K562 (cell line): Measurements from ENCODE around the gene FGGY. TPM values are rescaled to one million over a fixed set of nuclear protein-coding genes. Genes with fewer than 3 reads are reported as not detected.

Experiments used
- ATAC-seq: fragments of 200-7000 bp; cut with Tn5 transposase; 3 replicates; pipeline ENCODE4 v1.9.1; 2020; ENCODE audit warnings: moderate library complexity
- BruUV-seq: library from RNA; stranded (reverse); fragments of 400-500 nt; replicated peaks from 2 replicates; lab custom pipeline; 2021; lab: Mats Ljungman, UMichigan
- CTCF ChIA-PET: fragments of 300-600 bp; formaldehyde crosslinking; extraction: SDS; loops from one replicate; lab custom pipeline; 2021; ENCODE audit warnings: low intra/inter-chr PET ratio; lab: Yijun Ruan, JAX
- POLR2A ChIA-PET: fragments of 300-600, 350-650 bp; sonication (Branson Sonifier 250); formaldehyde crosslinking; extraction: SDS; loops from one replicate; lab custom pipeline; 2021; ENCODE audit warnings: antibody characterized with exemption, inconsistent platforms; lab: Yijun Ruan, JAX
- DNase-seq, 4 experiments: peaks; one replicate each; pipeline versions ENCODE4 v3.0.0 to v3.0.0-alpha.2; 2011 to 2018; ENCODE audit warnings: low spot score in 3 of 4, mixed read lengths in 3 of 4; ENCODE audit errors: extremely low read depth in 1 of 4
- FAIRE-seq: peaks from 2 replicates; lab custom pipeline; 2011; peaks lifted over from hg19 to GRCh38; lab: Jason Lieb, UNC
- H2AFZ ChIP-seq: 2 replicates; pipeline ENCODE4 v1.6.0; 2011; ENCODE audit warnings: low read depth, low read length, control low read depth, inconsistent platforms
- H3K27ac ChIP-seq: fragments of 200-600 bp; 3 replicates; pipeline ENCODE4 v1.8.0; 2011; ENCODE audit warnings: low read depth, mild to moderate bottlenecking, control low read depth, inconsistent platforms, low read length, moderate library complexity, mixed read lengths; ENCODE audit errors: extremely low read depth
- H3K27me3 ChIP-seq, 2 experiments: fragments of 300-600 bp in 1 of 2; 2 replicates in 1 of 2; 3 replicates in 1 of 2; pipeline versions ENCODE4 v1.6.0 to v1.8.0; 2011; ENCODE audit warnings: inconsistent platforms in 2 of 2, low read length in 2 of 2, mild to moderate bottlenecking in 1 of 2, mixed read lengths in 1 of 2, moderate library complexity in 1 of 2; ENCODE audit not compliant: control insufficient read depth in 2 of 2, insufficient read depth in 2 of 2
- H3K36me3 ChIP-seq: fragments of 300-600 bp; 3 replicates; pipeline ENCODE4 v1.8.0; 2011; ENCODE audit warnings: mild to moderate bottlenecking, low read length, inconsistent platforms; ENCODE audit not compliant: control insufficient read depth, insufficient read depth
- H3K4me1 ChIP-seq, 2 experiments: fragments of 200-600 bp in 1 of 2; replicated peaks in 1 of 2; 2 replicates in 1 of 2; 3 replicates in 1 of 2; pipeline versions ENCODE4 v1.5.1 to v1.8.0; 2011; ENCODE audit warnings: inconsistent platforms in 2 of 2, low read length in 2 of 2, mild to moderate bottlenecking in 1 of 2, mixed read lengths in 1 of 2, moderate library complexity in 1 of 2; ENCODE audit not compliant: control insufficient read depth in 2 of 2, insufficient read depth in 2 of 2
- H3K4me2 ChIP-seq: 2 replicates; pipeline ENCODE4 v1.6.1; 2011; ENCODE audit warnings: low read length, control low read depth, inconsistent platforms, mixed read lengths; ENCODE audit not compliant: insufficient read depth
- H3K4me3 ChIP-seq: fragments of 200-600 bp; sonication (generic), shearing (Covaris generic); 2 replicates; pipeline ENCODE4 v1.5.1; 2016; ENCODE audit warnings: control low read depth, inconsistent platforms
- H3K79me2 ChIP-seq: fragments of 200-600 bp; 3 replicates; pipeline ENCODE4 v1.8.0; 2011; ENCODE audit warnings: low read length, inconsistent platforms; ENCODE audit not compliant: control insufficient read depth, insufficient read depth
- H3K9ac ChIP-seq, 2 experiments: 2 replicates each; pipeline versions ENCODE4 v1.6.0 to v1.6.1; 2011; ENCODE audit warnings: low read depth in 2 of 2, low read length in 2 of 2, control low read depth in 1 of 2, inconsistent platforms in 1 of 2, mild to moderate bottlenecking in 1 of 2, mixed read lengths in 1 of 2; ENCODE audit not compliant: insufficient read depth in 1 of 2
- H3K9me1 ChIP-seq: one replicate; pipeline ENCODE4 v1.6.0; 2011; ENCODE audit warnings: inconsistent platforms, mild to moderate bottlenecking, low read length, moderate library complexity; ENCODE audit not compliant: control insufficient read depth, insufficient read depth
- H3K9me3 ChIP-seq: replicated peaks from 2 replicates; pipeline ENCODE4 v1.5.1; 2011; ENCODE audit warnings: low read depth, low read length, inconsistent platforms; ENCODE audit not compliant: control insufficient read depth, insufficient read depth
- H4K20me1 ChIP-seq: replicated peaks from 2 replicates; pipeline ENCODE4 v1.6.1; 2011; ENCODE audit warnings: low read length, inconsistent platforms, mixed read lengths; ENCODE audit not compliant: control insufficient read depth, insufficient read depth
- CBX8 ChIP-seq: fragments of 200-600 bp; sonication (generic); IDR thresholded peaks from 2 replicates; pipeline ENCODE4 v1.6.1; 2012; ENCODE audit warnings: borderline replicate concordance, mixed run types, low read depth, mild to moderate bottlenecking, moderate library complexity, mixed read lengths, low read length, control low read depth, inconsistent platforms; ENCODE audit not compliant: poor library complexity, severe bottlenecking; ENCODE audit errors: extremely low read depth
- FIP1L1 ChIP-seq: fragments of 200-400 bp; formaldehyde crosslinking; IDR thresholded peaks from 2 replicates; pipeline ENCODE4 v1.6.1; 2018; ENCODE audit warnings: mild to moderate bottlenecking, low read depth, low read length; ENCODE audit not compliant: poor library complexity, severe bottlenecking
- HDAC3 ChIP-seq: fragments of 450-650 bp; IDR thresholded peaks from 2 replicates; pipeline ENCODE4 v1.6.1; 2018; ENCODE audit warnings: borderline replicate concordance, mild to moderate bottlenecking, moderate library complexity; ENCODE audit not compliant: partially characterized antibody
- SLC30A9 ChIP-seq: fragments of 250-450 bp; sonication (Bioruptor Pico); IDR thresholded peaks from 2 replicates; pipeline ENCODE4 v1.8.0; 2022; ENCODE audit warnings: mild to moderate bottlenecking, moderate library complexity
- SUPT5H ChIP-seq: fragments of 450-650 bp; IDR thresholded peaks from 2 replicates; pipeline ENCODE4 v1.6.1; 2016
- in situ Hi-C: fragments of 300-500 bp; cut with MboI; formaldehyde crosslinking; loops from 4 replicates; pipeline ENCODE4 v1.15.0; 2018; ENCODE audit warnings: inconsistent platforms, mixed read lengths
- intact Hi-C: fragments of 100-400 bp; cut with micrococcal nuclease; formaldehyde crosslinking; loops from 2 replicates; pipeline ENCODE4 v1.14.2; 2022
- polyA plus RNA-seq, 8 experiments: library from polyadenylated mRNA; depleted of rRNA in 4 of 8; stranded (reverse) in 5 of 8; unstranded in 3 of 8; fragments of >200 nt; fragmentation: Nextera tagmentation in 2 of 8; fragmentation: Illumina TruSeq in 1 of 8; extraction: Ambion mirVana in 2 of 8; extraction: Trizol in 1 of 8; gene quantifications; 2 replicates each; pipeline versions ENCODE4 v1.2.1 to v1.2.3, GENCODE V29; 2011 to 2014; ENCODE audit warnings: inconsistent platforms in 1 of 8, missing spikeins in 1 of 8
- total RNA-seq, 7 experiments: library from RNA; depleted of rRNA in 6 of 7; stranded (reverse); fragments of >200 nt in 6 of 7; fragmentation: Illumina TruSeq in 2 of 7; extraction: Trizol in 2 of 7; gene quantifications; 2 replicates each; pipeline versions ENCODE4 v1.2.1 to v1.2.3, GENCODE V29; 2011 to 2021; ENCODE audit warnings: low replicate concordance in 1 of 7
- TF ChIP-seq, protein P1 (sequence below): IDR thresholded peaks from 2 replicates; pipeline ENCODE4 v1.6.1; 2011; ENCODE audit warnings: borderline replicate concordance, low read depth, mild to moderate bottlenecking, moderate library complexity, low read length; ENCODE audit not compliant: insufficient read depth, poor library complexity, severe bottlenecking
- TF ChIP-seq, protein P2 (sequence below): fragments of 200-400 bp; formaldehyde crosslinking; IDR thresholded peaks from 2 replicates; pipeline ENCODE4 v1.6.1; 2017; ENCODE audit warnings: mild to moderate bottlenecking, low read depth, low read length, moderate library complexity
- TF ChIP-seq, protein P3 (sequence below): fragments of 450-650 bp; IDR thresholded peaks from 2 replicates; pipeline ENCODE4 v1.6.1; 2016; ENCODE audit warnings: missing biosample characterization, missing genetic modification characterization

Gene FGGY
- total and polyA plus RNA-seq, 9 of the 15 experiments (the other 6 are each of a cell fraction or from before 2014, with no cell fraction given): 9.7 to 19.2 (median 12.6) TPM

DNA sequence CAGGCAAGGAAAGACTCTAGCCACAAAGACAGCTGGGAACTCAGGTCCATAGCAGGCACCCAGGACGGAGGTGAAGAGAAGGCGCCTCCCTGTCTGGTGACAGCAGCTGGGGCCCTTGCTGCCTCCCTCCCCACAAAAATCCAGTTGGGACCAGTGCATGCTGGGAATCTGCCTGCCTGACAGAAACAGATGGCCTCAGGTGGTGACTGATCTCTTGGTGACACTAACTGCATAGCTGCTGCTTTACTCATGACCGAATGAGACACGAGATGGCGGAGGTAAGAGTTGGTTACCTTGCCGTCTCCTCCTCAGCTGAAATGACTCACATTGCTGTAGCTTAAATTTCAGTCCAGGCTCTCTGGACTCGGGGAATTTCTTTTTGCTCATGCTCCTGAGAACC is 130.3 kb downstream of the FGGY start (continued):
- TF ChIP-seq SLC30A9 (CRISPR knock-in tag): no peak
- TF ChIP-seq, protein P1, sequence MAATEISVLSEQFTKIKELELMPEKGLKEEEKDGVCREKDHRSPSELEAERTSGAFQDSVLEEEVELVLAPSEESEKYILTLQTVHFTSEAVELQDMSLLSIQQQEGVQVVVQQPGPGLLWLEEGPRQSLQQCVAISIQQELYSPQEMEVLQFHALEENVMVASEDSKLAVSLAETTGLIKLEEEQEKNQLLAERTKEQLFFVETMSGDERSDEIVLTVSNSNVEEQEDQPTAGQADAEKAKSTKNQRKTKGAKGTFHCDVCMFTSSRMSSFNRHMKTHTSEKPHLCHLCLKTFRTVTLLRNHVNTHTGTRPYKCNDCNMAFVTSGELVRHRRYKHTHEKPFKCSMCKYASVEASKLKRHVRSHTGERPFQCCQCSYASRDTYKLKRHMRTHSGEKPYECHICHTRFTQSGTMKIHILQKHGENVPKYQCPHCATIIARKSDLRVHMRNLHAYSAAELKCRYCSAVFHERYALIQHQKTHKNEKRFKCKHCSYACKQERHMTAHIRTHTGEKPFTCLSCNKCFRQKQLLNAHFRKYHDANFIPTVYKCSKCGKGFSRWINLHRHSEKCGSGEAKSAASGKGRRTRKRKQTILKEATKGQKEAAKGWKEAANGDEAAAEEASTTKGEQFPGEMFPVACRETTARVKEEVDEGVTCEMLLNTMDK: no peak

DNA sequence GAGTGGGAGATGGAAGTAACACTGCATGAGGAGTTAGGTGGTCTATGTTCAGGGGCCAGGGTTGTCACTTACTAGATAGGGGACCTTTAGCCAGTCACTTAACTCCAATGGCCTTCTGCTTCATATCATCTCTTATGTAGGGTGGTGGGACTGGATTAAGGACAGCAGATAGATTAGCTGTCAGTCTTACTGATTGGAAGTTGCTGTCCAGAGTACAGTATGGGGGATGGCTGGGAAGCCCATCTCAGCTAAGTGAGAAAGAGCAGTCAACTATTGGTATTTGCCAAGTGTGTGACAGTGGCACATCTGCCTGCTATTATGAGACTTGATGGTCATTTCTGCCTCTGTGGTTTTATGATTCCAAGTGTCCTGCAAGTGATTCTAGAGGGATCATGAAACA is 130.9 kb downstream of the FGGY start:
- Histone ChIP-seq H3K4me2 (no peak overlapping the region), H3K27me3 (no peaks in the 10 kb centered on the region; a peak in 1 of 5 replicates), H2AFZ (no peak overlapping the region), H3K27ac (no peak overlapping the region), H3K79me2 (no peaks in the 10 kb centered on the region), H4K20me1 (no peaks in the 10 kb centered on the region), H3K4me3 (no peak overlapping the region), H3K9me1 (no peaks in the 10 kb centered on the region), H3K36me3 (no peaks in the 10 kb centered on the region), H3K9me3 (no peaks in the 10 kb centered on the region), H3K9ac (no peak overlapping the region), H3K4me1 (peaks cover 0 to 11% of the 10 kb centered on the region in 2 experiments; a peak in 2 of 5 replicates)
- no peak for ATAC-seq
- in situ Hi-C loops (no loop called here), intact Hi-C loops (no loop called here)
- ChIA-PET POLR2A (interaction anchor here (0.6 to 1.1 kb wide), 2 partner anchors 18 to 251 kb away, joined by 3 to 4 read pairs; no protein-coding TSS in a partner anchor), CTCF (no interaction called here)
- no peak for DNase-seq
- FAIRE-seq: no peak
- TF ChIP-seq FIP1L1 (no peak), SUPT5H (no peak), HDAC3 (no peak), CBX8 (no peak)
- TF ChIP-seq, protein P2, sequence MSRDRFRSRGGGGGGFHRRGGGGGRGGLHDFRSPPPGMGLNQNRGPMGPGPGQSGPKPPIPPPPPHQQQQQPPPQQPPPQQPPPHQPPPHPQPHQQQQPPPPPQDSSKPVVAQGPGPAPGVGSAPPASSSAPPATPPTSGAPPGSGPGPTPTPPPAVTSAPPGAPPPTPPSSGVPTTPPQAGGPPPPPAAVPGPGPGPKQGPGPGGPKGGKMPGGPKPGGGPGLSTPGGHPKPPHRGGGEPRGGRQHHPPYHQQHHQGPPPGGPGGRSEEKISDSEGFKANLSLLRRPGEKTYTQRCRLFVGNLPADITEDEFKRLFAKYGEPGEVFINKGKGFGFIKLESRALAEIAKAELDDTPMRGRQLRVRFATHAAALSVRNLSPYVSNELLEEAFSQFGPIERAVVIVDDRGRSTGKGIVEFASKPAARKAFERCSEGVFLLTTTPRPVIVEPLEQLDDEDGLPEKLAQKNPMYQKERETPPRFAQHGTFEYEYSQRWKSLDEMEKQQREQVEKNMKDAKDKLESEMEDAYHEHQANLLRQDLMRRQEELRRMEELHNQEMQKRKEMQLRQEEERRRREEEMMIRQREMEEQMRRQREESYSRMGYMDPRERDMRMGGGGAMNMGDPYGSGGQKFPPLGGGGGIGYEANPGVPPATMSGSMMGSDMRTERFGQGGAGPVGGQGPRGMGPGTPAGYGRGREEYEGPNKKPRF: no peak
- TF ChIP-seq, protein P3, sequence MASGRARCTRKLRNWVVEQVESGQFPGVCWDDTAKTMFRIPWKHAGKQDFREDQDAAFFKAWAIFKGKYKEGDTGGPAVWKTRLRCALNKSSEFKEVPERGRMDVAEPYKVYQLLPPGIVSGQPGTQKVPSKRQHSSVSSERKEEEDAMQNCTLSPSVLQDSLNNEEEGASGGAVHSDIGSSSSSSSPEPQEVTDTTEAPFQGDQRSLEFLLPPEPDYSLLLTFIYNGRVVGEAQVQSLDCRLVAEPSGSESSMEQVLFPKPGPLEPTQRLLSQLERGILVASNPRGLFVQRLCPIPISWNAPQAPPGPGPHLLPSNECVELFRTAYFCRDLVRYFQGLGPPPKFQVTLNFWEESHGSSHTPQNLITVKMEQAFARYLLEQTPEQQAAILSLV (tag): no peak
- BruUV-seq: no TSS peak
